Stimulated activated CD4-positive, alpha-beta T cell treated with anti-CD3 and anti-CD28 coated beads, Interleukin-15, amount 100 ng/mL, for 24 hours (primary cell): Measurements from ENCODE around the gene VGF.
"Not testable (repeated sequence)": the region's sequence is repeated elsewhere in the genome, so short reads cannot be mapped to it uniquely, and the experiment has no call there.

Experiments used
- DNase-seq: peaks from one replicate; pipeline ENCODE4 v3.0.0-alpha.2; 2020

Gene VGF

DNA sequence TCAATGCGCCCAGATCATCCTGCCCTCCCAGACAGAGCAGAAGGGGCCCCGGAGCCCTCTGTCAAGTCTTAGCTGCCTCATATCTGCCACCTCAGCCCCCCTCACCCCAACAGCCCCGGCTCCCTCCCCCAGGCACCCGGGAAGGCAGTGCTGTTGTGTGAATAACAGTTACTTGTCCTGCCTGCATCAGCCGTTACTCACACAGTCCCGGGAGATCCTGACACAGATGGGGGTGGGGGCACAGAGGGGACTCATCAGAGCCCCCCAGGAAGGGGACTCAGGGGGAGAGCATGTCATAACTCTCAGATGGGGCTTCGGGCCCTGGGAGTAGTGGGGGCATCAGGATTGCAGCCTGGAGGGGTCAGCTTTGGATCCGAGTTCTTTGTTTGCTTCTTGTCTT, 50.9 kb downstream of the VGF start:
- DNase-seq: no peak

DNA sequence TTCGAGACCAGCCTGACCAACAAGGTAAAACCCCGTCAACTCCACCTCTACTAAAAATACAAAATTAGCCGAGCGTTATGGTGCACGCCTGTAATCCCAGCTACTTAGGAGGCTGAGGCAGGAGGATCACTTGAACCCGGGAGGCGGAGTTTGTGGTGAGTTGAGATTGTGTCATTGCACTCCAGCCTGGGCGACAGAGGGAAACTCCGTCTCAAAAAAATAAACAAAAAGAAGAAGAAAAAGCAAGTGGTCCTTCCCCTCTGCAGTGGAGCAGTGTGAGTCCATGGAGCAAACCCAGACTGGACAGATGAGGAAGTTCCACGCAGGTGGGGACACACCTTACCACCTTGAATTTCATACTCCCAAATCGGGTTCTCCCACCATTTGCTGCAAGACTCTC, 51.5 kb downstream of the VGF start:
- DNase-seq: no peak

DNA sequence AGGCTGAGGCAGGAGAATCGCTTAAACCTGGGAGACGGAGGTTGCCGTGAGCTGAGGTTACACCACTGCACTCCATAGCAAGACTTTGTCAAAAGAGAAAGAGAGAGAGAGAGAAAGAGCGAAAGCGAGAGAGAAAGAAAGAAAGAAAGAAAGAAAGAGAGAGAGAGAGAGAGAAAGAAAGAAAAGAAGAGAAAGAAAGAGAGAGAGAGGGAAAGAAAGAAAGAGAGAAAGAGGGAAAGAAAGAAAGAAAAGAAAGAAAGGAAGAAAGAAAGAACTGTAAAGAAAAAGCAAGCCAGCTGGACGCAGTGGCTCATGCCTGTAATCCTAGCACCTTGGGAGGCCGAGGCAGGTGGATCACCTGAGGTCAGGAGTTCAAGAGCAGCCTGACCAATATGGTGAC, 52.2 kb downstream of the VGF start:
- not testable (repeated sequence) for DNase-seq
